CMK (cell line): ENCODE results near the gene TJP1.

Experiments
- DNase-seq: peaks from one replicate; pipeline ENCODE4 v3.0.0-alpha.2; 2010; ENCODE audit warnings: low read depth

TJP1 gene

DNA sequence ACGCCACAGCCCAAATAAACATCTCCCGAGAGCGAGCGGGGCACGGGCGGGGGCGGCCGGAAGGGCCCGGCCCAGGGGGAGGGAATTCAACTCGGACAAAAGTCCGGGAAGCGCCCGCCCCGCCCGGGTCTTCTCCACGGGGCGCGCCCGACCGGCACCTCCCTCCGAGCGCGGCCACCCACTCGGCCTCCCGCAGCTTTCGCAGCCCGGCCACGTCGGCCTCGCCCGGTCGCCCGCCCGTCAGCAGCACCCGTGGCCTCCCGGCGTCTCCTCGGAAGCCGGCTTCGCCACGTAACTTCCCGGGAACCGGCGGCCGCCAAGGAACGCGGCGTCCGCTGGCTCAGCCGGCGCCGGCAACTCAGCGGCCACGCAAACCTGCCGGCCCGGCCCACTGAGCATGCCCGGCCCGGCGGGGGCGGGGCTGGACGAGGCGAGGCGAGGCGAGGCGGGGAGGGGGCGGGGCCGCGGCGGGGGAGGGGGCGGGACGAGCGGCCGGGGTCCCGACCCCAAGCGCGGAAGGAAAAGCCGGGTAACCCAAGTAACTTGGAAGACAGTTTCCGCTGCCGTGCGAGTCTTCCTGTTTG, at the start of gene TJP1:
Gene TJP1 (minus strand): TSS at position 369 of the 584 bp plus-strand sequence. CDS start 440 bp downstream, outside the sequence.
- no peak for DNase-seq

DNA sequence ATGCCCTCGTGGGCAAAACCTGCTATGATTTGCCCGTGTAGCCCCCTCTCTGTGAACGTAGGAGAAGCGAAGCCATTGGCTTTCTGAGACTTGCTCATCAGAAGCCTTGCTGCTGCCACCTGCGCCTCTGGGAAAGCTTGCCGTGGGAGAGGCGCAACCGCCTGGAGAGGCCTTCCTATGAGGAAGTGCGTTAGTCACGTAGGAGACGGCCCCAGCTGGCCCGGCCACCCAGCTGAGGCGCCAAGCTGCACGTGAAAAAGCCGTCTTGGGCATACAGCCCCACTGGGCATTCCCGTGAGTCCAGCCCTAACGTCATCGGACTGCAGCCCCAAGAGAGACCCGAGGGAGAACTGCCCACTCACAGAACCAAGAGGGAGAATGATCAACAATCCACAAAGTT, 49.1 kb upstream of the TJP1 start:
- no peak for DNase-seq

DNA sequence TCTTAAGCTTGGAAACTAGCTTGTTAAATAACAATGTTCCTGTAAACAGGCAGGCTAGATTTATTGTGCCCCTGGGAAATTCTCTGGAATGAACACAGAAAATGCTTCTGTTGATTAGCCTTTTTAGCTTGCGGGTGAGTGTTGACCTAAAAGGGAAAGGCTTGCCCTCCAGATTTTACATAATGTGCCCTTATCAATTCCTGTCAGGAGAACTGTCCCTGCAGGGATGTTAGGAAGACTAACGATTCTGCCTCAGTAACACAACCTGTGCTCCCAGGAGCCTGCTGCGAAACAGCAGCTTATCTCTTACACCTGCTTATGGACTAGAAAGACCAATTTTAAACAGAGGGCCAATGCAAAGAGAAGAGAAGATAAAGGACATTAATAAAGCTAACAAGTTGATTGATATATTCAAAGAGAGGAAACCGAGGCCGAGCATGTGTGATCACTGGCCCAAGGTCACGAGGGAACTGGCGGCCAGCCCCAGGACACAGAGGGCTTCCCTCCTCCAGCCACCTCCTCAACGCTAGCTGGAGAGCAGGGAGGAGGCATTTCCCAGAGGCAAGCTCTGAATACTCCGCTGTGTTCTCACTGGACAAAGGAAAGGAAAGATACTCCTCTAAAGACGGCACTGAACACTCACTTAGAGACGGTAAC, 48.4 kb upstream of the TJP1 start:
- DNase-seq, result no peak

DNA sequence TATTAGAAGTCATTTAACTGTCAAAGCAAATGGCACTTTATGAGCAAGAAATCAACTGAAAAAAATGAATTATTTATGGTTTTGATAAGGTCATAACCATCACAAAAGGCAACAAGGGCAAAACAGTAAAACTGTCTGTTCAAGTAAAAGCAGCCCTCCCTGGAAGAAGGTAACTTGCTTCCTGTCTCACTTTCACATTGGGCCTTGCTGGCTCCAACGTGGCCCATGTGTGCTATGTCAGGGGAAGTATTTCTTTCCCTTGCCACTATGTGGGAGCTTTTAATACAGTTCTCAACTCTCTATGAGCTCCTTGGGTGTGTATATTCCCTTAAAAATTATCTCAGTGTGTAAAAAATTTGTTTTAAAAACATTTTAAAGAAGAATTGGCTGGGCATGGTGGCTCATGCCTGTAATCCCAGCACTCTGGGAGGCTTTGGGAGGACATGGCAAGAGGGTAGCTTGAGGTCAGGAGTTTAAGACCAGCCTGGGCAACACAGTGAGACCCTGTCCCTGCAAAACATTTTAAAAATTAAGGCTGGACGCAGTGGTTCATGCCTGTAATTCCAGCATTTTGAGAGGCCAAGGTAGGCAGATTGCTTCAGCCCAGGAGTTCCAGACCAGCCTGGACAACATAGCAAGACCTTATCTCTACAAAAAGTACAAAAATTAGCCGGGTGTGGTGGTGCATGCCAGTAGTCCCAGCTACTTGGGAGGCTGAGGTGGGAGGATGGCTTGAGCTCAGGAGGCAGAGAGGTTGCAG, 45.2 kb upstream of the TJP1 start:
- DNase-seq, result no peak

DNA sequence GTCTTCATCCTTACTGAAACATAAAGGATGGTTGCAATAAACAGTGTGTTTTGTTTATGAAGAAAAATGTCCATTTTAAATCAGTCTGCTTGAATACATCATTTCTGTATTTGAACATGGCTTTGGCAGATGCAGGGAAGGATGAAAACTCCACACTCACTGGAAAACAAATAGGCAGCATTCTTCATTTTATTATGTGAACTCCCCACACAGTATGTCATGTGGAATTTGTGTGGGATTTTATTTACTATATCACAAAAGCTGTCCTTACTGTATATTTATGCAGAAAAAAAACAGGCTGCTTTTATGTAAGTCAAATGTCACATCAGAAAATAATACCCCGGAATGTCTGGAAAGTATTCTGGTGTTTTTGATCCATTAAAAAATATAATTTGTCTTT, 44.1 kb upstream of the TJP1 start:
- DNase-seq, result no peak

DNA sequence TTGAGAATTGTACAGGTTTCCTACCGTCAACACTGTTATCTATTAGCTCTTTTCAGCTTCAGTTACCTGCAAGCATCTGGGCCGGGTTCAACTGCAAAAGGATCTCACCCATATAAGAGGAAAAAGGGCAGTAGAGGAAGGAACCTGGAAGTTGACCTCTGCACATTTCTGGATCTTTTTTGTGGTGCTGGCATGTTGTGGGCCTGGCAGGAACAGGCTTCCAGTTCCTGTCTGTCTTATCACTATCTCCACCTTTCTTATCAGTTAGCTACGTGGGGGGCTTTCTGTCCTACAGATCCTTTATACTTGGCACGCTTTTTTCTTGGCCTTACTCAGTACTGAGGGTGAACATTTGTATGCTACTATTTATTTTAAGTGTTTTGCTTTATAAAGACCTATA, 42.2 kb upstream of the TJP1 start:
- DNase-seq, result peak; percentile 7

DNA sequence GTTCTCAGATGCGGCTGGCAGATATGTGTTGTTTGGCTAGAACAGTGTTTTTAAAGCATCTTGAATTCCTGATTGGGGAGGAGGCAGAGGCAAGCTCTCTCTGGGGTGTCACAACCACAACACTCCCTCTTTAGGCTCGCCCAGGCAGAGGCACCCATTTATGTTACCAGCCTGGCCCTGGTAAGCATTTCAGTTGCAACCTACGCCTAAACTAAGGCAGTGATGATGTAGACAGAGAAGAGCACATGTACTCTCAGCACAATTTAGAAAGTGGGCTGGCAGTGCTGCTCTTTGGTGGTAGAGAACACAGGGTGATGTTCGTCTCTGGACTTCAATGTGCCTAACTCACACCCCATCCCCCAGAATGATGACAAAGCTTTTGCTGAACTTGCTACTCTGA, 41.2 kb upstream of the TJP1 start:
- DNase-seq, result no peak

DNA sequence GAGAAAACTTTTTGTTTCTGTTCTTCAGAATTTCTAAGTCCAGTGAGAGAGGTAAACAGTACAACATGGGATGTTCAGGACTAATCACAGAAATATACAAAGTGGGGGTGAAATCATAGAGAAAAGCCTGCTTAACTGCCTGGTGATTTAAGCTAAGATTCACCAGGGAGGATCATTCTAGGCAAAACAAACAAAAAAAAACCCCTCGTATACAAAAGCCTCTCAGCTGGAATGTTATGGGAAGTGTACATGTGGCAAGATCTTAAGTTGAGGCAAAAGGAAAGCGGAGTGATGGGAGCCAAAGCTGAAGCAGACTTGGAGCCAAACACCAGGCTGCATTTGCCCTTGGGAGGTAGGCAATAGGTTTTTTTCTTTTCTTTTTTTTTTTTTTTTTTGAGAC, 40.0 kb upstream of the TJP1 start:
- no peak for DNase-seq

DNA sequence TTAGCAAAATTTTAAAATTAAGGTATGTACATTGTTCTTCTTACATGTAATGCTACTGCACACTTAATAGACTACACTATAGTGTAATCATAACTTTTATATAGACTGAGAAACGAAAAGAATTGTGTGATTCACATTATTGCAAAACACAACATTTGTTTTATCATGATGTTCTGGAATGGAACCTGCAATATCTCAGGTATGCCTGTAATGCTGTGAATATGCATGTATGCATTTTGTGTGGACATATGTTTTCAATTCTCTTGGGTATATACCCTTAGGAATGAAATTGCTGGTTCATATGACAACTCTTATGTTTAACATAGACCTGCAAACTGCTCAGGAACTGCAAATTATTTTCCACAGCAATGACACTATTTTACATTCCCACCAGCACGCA, 38.6 kb upstream of the TJP1 start:
- no peak for DNase-seq

DNA sequence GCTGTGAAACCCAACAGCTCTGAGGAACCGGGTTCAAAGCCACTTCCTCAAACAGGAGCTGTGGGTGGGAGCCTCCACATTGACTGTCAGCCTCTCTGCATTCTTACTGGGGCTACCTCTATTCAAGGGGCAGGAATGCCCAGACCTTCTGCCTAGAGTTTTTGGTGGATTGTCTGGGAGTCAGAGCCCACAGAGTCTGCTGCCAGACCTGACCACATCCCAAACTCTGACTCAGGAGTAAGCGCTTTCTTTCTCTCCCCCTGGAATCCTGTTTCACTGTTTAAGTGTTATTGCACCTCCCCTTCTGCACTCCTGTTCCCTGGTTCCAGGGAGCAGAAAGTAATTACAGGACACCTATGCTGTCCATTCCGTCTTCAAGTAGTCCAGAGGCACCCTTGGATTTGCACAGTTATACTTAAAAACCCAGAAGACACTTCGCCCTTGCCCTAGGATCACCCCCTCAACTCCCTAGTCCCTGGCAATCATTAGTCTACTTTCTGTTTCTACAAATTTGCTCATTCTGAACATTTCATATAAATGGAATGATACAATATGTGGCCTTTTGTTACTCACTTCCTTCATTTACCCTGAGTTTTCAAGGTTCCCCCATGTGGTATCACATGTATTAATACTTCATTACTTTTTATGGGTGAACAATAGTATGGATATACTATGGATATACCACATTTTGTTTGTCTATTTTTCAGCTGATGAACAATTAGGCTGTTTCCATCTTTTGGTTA, 37.9 kb upstream of the TJP1 start:
- DNase-seq, result no peak

DNA sequence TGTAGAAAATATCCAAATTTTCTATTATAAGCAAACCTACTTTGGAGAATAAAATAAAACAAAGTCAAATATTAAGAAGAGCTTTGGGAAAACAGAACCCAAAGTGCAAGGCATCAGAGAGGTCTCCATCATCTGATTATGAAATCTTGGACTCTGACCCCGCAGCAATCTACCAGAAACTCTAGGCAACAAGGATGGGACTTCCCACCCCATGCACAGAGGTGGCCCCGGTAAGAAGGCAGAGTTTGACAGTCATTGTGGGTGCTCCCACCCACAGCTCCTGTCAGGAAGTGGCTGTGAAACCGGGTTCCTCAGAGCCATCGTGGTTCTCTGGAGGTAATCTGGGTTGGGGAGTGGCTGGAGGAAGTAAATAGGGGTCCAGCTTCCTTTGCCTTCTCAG, 37.0 kb upstream of the TJP1 start:
- no peak for DNase-seq

DNA sequence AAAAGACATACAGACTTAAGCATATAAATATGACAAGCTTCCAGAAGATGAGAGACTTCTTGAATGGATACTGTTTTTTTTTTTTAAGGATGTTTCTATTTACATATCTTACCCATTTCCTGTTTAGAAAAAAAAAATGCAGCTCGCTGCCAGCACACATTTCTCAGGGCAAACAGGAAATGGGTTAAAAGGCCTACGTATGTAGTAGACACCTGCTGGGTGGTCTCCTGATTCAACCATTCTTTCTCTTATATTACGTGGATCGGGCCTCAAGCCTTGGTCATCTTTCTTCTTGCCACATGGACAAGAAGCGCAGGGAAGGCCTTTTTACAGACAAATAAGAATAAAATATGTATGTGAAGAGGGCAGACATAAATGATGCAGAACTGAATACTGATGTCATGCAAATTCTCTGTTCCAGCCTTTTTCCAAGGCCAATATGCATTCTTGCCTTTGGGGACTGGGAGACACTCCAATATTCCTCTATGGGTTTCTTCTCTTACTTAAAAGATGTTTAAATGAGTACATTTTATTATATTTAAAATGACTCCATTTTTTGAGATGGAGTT, 35.0 kb upstream of the TJP1 start:
- DNase-seq, result no peak

DNA sequence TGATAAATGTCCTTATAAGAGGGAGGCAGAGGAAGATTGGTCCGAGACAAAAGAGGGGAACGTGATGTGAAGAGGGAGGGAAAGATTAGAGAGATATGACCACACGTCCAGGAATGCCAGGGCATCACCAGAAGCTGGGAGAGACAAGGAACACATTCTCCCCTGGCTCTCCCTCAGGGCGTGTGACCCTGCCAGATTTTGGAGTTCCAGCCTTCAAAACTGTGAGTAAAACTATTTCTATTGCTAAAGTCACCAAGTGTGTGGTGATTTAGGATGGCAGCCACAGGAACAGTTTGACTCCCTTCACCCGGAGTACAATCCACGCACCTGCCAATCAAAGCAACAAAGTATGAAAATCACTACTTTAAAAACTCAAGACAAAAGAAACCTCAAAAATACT, 32.1 kb upstream of the TJP1 start:
- DNase-seq, result no peak

DNA sequence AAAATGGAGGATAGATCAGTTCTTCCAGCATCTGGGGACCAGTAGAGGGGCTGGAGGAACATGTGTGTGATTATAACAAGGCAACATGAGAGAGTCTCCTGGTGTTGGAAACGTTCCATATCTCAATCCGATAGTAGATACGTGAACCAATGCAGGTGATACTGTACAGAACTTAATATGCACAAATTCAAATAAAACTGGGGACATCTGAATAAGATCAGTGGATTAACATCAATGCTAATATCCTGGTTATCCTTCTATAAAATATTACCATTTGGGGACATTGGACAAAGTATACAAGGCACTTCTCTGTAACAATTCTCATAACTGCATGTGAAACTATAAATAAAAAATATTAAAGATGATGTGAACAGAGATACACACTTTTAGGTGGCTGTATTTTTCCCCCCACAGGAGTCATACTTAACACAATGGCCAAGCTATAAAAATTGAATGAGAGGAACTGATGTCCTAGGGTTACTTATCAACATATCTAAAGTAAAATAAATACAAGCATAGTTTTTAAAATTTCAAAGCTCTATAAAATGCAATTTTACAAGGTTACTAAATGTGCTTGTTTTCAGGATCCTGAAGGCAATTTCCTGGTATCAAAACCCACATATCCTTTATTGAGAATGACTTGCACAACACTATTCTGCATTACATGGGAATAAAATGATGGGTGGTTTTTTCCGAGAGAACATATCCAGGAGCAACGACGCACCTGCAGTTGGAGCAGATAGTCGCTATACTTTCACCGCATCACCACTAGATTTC, 31.1 kb upstream of the TJP1 start:
- DNase-seq, result no peak

DNA sequence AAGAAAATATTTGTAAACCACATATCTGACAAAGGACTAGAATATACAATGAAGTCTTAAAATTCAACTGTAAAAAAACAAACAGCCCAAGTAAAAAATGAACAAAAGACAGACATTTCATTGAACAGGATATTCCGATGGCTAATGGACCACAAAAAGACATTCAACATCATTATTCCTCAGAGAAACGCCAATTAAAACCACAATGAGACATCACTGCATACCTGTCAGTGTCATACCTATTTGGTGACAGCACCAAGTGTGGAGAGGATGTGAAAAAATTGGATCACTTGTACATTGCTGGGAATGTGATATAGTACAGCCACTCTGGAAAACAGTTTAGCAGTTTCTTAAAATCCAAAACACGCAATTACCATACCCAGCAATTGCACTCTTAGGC, 29.9 kb upstream of the TJP1 start:
- no peak for DNase-seq

DNA sequence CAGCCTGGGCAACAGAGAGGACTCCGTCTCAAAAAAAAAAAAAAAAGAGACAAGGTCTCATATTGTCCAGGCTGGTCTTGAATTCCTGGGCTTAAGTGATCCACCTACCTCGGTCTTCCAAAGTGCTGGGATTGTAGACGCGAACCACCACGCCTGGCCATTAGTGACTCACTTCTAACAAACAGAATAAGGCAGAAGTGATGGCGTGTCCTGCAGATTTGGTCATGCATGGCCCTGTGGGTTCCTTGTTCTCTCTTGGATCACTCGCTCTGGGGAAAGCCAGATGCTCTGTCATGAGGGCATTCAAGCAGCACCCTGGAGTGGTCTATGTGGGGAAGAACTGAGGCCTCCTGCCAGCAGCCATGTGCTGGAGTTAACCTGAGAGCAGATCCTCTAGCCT, 27.4 kb upstream of the TJP1 start:
- no peak for DNase-seq

DNA sequence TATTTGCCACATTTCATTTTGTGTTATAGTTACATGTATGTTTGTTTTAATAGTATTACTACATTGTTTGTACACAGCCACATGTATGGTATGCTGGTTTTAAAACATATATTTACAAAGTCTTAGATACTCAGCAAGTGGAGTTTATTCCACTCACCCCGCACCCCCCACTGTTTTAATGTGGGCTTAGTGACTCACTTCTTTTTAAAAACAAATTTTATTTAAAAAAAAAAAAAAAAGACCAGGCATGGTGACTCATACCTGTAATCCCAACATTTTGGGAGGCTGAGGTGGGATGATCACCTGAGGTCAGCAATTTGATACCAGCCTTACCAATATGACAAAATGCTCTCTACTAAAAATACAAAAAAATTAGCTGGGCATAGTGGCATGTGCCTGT, 26.9 kb upstream of the TJP1 start:
- DNase-seq, result no peak

DNA sequence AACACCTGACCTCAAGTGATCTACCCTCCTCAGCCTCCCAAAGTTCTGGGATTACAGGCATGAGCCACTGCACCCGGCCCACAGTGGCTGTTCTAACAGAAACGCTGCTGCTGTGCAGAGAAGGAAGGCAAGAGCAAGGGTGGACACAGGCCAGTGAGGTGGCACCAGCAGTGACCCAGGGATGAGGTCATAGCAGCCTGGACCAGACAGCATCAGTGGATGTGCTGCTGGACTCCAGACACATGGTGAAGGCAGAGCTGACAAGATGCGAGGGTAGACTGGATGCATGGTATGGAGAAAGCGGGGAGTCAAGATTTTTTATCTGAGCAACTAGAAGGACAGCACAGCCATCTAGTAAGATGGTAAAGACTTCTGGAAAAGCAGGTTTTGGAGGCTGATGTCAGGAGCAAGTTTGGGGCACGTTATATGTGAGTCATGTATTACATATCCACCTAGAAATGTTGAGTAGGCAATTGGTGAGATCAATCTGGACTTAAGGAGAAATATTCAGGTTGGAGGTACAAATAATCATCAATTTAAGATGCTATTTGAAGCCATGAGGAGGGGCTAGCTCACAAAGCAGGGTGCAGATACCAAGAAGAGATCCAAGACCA, 22.1 kb upstream of the TJP1 start:
- DNase-seq, result no peak

DNA sequence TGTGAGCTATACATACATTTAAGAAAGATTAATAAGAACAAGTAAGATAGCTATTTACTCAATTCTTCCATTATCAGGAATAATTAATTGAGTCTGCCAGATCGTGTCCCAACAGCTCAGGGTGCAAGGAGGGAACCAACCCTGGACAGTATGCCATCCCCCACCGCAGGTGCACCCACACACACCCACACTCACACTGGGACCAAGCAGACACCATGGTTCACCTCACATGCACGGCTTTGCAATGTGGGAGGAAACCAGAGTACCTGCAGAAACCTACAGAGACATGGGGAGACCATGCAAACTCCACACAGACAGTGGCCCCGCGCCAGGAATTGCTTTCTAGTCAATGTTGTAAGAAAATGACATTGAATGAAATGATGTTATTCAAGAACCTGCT, 20.0 kb upstream of the TJP1 start:
- DNase-seq, result no peak

DNA sequence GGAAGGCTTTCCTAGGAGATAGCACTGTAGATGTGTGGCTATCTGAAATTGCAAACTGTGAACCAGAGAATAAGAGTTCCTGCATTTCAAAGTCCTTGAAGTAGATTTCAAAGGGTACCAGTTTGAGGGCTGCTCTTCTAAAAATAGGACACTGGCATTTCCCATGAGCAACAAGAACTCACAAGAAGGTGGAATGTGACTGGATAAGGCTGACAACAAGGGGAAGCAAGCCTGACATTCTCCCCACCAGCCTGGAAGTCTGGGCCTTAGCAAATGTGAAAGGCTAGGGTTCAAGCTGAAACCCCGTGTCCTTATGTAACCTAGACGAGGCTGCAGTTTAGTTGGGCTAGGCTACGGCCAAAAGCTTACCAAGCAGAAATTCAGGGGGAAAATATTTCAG, 18.7 kb upstream of the TJP1 start:
- no peak for DNase-seq

DNA sequence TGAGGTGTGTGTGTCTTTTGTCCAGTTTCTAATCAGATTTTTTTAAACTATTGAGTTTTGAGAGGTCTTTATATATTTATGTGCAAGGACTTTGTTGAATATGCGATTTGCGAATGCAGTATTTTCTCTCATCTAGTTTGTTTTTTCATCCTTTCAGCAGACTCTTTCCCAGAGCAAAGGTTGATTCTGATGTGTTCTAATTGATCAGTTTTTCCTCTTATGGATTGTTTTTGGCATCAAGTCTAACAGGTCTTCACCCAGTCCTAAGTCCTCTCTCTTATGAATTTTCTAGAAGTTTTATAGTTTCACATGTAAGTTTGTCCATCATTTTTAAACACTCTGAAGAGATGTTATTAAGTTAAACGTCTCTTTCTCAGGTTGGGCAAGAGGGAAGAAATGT, 17.8 kb upstream of the TJP1 start:
- no peak for DNase-seq
